Measurements from ENCODE around the gene CRISP2.

GRCh38 chr6:49730251-49730650 lies 16.9 kb upstream of the CRISP2 start:
- no peak for TF ChIP-seq CTCF (IDR thresholded peaks at IDR 0.05)
- no peak for TF ChIP-seq EZH2 (IDR thresholded peaks at IDR 0.05; ENCODE audit: borderline replicate concordance, insufficient read depth, low read depth, low read length, poor library complexity, severe bottlenecking)

Measured in B cell (primary cell).